Trophoblast cell (in vitro differentiated cells and primary cell): ENCODE measurements around the gene RPL13A.

Experiments used
- DNase-seq, 2 donors: peaks; one replicate each; pipeline ENCODE4 v3.0.0-alpha.2; 2016
- H2AFZ ChIP-seq: 2 replicates; pipeline ENCODE4 v1.6.1; 2013; ENCODE audit warnings: low read length, moderate library complexity, mild to moderate bottlenecking; ENCODE audit not compliant: insufficient read depth, poor library complexity
- H2AK5ac ChIP-seq: 2 replicates; pipeline ENCODE4 v1.6.1; 2013; ENCODE audit warnings: mild to moderate bottlenecking, low read length
- H2BK120ac ChIP-seq: 2 replicates; pipeline ENCODE4 v1.6.1; 2013; ENCODE audit warnings: low read length, mild to moderate bottlenecking, moderate library complexity; ENCODE audit not compliant: insufficient read depth, poor library complexity
- H2BK12ac ChIP-seq: 2 replicates; pipeline ENCODE4 v1.6.1; 2013; ENCODE audit warnings: mild to moderate bottlenecking, low read length, moderate library complexity
- H2BK5ac ChIP-seq: 2 replicates; pipeline ENCODE4 v1.6.1; 2013; ENCODE audit warnings: low read length, low read depth, moderate library complexity, mild to moderate bottlenecking; ENCODE audit not compliant: poor library complexity
- H3K14ac ChIP-seq: 2 replicates; pipeline ENCODE4 v1.6.1; 2013; ENCODE audit warnings: mild to moderate bottlenecking, low read length
- H3K18ac ChIP-seq: 2 replicates; pipeline ENCODE4 v1.6.1; 2013; ENCODE audit warnings: mild to moderate bottlenecking, low read length
- H3K23ac ChIP-seq: 2 replicates; pipeline ENCODE4 v1.6.1; 2013; ENCODE audit warnings: low read length
- H3K27ac ChIP-seq: 2 replicates; pipeline ENCODE4 v1.5.1; 2013; ENCODE audit warnings: low read depth, mild to moderate bottlenecking, inconsistent platforms, low read length, moderate library complexity
- H3K27me3 ChIP-seq: 2 replicates; pipeline ENCODE4 v1.6.1; 2013; ENCODE audit warnings: inconsistent platforms, mild to moderate bottlenecking, low read length, moderate library complexity; ENCODE audit not compliant: insufficient read depth
- H3K36me3 ChIP-seq, 2 experiments: 1 replicate in 1 of 2; 2 replicates in 1 of 2; pipeline ENCODE4 v1.6.1; 2013; ENCODE audit warnings: low read length in 2 of 2, mild to moderate bottlenecking in 2 of 2, moderate library complexity in 1 of 2; ENCODE audit not compliant: insufficient read depth in 2 of 2, control insufficient read depth in 1 of 2
- H3K4ac ChIP-seq: 2 replicates; pipeline ENCODE4 v1.6.1; 2013; ENCODE audit warnings: low read depth, mild to moderate bottlenecking, low read length, moderate library complexity
- H3K4me1 ChIP-seq, 2 experiments: 1 replicate in 1 of 2; 2 replicates in 1 of 2; pipeline ENCODE4 v1.6.1; 2013; ENCODE audit warnings: low read length in 2 of 2, mild to moderate bottlenecking in 2 of 2, moderate library complexity in 1 of 2; ENCODE audit not compliant: insufficient read depth in 2 of 2, control insufficient read depth in 1 of 2
- H3K4me2 ChIP-seq: 2 replicates; pipeline ENCODE4 v1.6.1; 2013; ENCODE audit warnings: inconsistent platforms, mild to moderate bottlenecking, low read length, moderate library complexity
- H3K4me3 ChIP-seq: 2 replicates; pipeline ENCODE4 v1.5.1; 2013; ENCODE audit warnings: mild to moderate bottlenecking, low read depth, low read length, inconsistent platforms
- H3K79me1 ChIP-seq: one replicate; pipeline ENCODE4 v1.6.1; 2013; ENCODE audit warnings: low read length
- H3K79me2 ChIP-seq: 2 replicates; pipeline ENCODE4 v1.6.1; 2013; ENCODE audit warnings: low read length, mild to moderate bottlenecking; ENCODE audit not compliant: control insufficient read depth, insufficient read depth, poor library complexity
- H3K9ac ChIP-seq: 2 replicates; pipeline ENCODE4 v1.6.1; 2013; ENCODE audit warnings: mild to moderate bottlenecking, low read length
- H3K9me3 ChIP-seq: 2 replicates; pipeline ENCODE4 v1.6.1; 2013; ENCODE audit warnings: low read depth, mild to moderate bottlenecking, control low read depth, inconsistent platforms, low read length; ENCODE audit not compliant: insufficient read depth
- H4K12ac ChIP-seq: 2 replicates; pipeline ENCODE4 v1.6.1; 2013; ENCODE audit warnings: low read depth, mild to moderate bottlenecking, low read length, moderate library complexity
- H4K8ac ChIP-seq: 2 replicates; pipeline ENCODE4 v1.6.1; 2013; ENCODE audit warnings: low read depth, mild to moderate bottlenecking, low read length, moderate library complexity
- H4K91ac ChIP-seq: one replicate; pipeline ENCODE4 v1.6.1; 2013; ENCODE audit warnings: low read depth, mild to moderate bottlenecking, low read length, moderate library complexity
- WGBS: extraction: QIAGEN DNeasy Blood & Tissue Kit; methylation state at CpG from one replicate; pipeline ENCODE4 v1.1.7; 2013; ENCODE audit warnings: missing lambda C conversion rate; ENCODE audit not compliant: insufficient read length, insufficient coverage; ENCODE audit errors: extremely low coverage; 5-methylcytosine and 5-hydroxymethylcytosine counted together

RPL13A gene

DNA sequence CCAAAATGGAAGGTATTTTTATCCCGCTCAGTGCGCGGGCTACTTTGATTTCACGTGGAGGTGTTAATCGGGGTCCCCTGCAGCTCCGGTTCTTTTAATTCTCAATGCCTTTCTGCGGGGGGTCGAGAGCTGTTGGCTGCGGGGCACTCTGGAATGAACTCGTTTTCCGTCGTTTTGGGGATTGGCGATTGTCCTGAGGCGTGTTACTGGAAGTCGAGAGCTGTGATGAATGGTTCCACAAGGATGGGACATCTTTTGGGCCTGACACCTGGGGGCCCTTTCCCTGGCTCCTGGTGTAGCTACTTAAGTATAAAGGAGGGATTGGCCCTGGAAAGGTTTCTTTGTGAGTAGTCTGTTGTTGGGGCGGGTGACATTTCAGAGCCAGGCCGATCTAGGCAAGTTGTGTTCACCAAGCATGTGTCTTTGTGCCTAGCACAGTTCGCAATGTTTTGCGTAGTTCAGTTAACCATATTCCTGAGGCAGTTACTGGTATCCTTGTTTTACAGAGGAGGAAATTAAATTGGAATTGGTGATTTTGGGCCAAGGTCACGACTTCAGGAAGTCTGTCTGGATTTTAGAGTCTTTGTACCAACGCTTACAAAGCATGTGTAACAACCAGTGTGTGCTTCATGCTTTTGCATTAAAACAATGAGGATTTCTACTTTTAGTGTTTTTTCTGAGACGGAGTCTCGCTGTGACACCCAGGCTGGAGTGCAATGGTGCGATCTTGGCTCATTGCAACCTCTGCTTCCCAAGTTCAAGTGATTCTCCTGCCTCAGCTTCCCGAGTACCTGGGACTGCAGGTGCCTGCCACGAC, 846 bp downstream of the RPL13A start:
- Histone ChIP-seq H3K79me1 (peaks cover 11% of the 10 kb centered on the region), H3K23ac (no peak overlapping the region), H3K4me3 (peak overlapping the region; percentile 91), H2AK5ac (peak overlapping the region; percentile 94), H3K79me2 (peaks cover 17% of the 10 kb centered on the region), H3K27ac (peak overlapping the region; percentile 64), H4K91ac (peak overlapping the region; percentile 77), H3K27me3 (no peaks in the 10 kb centered on the region), H3K4me1 (peaks cover 0 to 3% of the 10 kb centered on the region in 2 experiments), H3K36me3 (peaks cover 35 to 44% of the 10 kb centered on the region in 2 experiments), H2BK5ac (peak overlapping the region; percentile 86), H2AFZ (no peak overlapping the region), H2BK120ac (peak overlapping the region; percentile 86), H4K12ac (peak overlapping the region; percentile 75), H3K9me3 (peaks cover 4% of the 10 kb centered on the region), H3K4ac (peak overlapping the region; percentile 97), H3K9ac (peak overlapping the region; percentile 99), H3K18ac (peak overlapping the region; percentile 71), H3K4me2 (peak overlapping the region; percentile 82), H3K14ac (peak overlapping the region; percentile 94), H4K8ac (peak overlapping the region; percentile 70), H2BK12ac (no peak overlapping the region)
- no CpG with 5 or more reads among the region's 26 CpGs for WGBS
- peak in 1 of 2 donors; percentile 25 for DNase-seq

DNA sequence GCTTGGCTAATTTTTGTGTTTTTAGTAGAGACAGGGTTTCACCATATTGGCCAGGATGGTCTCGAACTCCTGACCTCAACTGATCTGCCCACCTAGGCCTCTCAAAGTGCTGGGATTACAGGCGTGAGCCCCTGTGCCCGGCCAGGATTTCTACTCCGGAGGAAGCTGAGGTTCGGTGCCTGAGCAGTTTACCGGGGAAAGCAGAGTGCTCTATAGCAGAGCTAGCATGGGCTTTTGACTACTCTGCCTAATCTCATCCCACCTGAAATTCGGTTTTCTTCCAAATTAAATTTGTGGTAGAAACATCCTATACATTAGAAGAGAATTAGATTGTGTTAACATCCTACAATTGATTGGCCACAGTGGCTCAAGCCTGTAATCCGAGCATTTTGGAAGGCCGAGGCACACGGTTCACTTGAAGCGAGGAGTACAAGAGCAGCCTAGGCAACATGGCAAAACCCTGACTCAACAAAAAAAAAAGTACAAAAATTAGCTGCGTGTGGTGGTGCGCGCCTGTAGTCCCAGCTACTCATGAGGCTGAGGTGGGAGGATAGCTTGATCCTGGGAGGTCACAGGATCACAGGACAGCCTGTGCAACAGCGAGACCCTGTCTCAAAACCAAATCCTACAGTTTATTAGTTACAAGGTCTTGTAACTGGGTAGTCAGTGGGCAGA, 1.6 kb downstream of the RPL13A start:
- Histone ChIP-seq H3K79me1 (peaks cover 11% of the 10 kb centered on the region), H2AFZ (no peak overlapping the region), H4K12ac (no peak overlapping the region), H3K14ac (no peak overlapping the region), H3K9ac (peak overlapping the region; percentile 85), H2BK12ac (no peak overlapping the region), H3K27me3 (no peaks in the 10 kb centered on the region), H3K18ac (no peak overlapping the region), H3K4me2 (peak overlapping the region; percentile 82), H2BK120ac (no peak overlapping the region), H4K91ac (no peak overlapping the region), H3K27ac (peak overlapping the region; percentile 2), H3K23ac (no peak overlapping the region), H3K4me1 (peaks cover 0 to 3% of the 10 kb centered on the region in 2 experiments), H3K4ac (peak overlapping the region; percentile 80), H2AK5ac (no peak overlapping the region), H3K4me3 (peak overlapping the region; percentile 91), H3K9me3 (peaks cover 4% of the 10 kb centered on the region), H3K79me2 (peaks cover 17% of the 10 kb centered on the region), H3K36me3 (peaks cover 35 to 44% of the 10 kb centered on the region in 2 experiments), H2BK5ac (no peak overlapping the region), H4K8ac (no peak overlapping the region)
- DNase-seq = no peak
- no CpG with 5 or more reads among the region's 15 CpGs for WGBS

DNA sequence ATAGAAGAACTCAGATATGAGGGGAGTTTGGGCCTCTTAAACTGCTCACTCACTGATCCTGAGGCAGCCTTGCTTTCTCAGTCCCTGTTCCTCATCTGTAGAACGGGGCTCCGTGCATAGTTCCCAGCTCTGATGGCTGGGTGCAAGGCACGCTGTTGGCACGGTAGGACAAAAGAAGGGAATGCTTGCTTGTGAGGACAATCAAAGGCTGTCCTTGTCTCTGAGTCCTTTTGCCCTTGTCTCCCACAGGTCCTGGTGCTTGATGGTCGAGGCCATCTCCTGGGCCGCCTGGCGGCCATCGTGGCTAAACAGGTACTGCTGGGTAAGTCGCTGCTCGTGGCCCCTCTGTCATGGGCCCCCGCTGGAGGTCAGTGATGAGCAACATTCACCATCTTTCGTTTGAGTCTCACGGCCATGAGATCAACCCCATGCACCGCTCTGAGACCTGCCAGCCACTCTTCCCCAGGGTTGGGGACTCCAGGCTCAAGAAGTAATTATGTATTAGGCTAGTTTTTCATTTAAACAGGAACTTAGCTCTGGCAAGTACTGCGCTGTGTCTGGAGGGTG, 2.3 kb downstream of the RPL13A start:
- peak overlapping the region; percentile 40 for H4K8ac ChIP-seq
- peaks cover 0 to 3% of the 10 kb centered on the region in 2 experiments for H3K4me1 ChIP-seq
- no peak overlapping the region for H2BK120ac ChIP-seq
- H2AK5ac ChIP-seq = no peak overlapping the region
- H3K79me2 ChIP-seq = peaks cover 17% of the 10 kb centered on the region
- peak overlapping the region; percentile 83 for H3K23ac ChIP-seq
- no peak overlapping the region for H3K18ac ChIP-seq
- H3K4me2 ChIP-seq = peak overlapping the region; percentile 82
- H4K12ac ChIP-seq = no peak overlapping the region
- H3K79me1 ChIP-seq = peaks cover 11% of the 10 kb centered on the region
- peak overlapping the region; percentile 9 for H3K4ac ChIP-seq
- H3K14ac ChIP-seq = no peak overlapping the region
- H3K27me3 ChIP-seq = no peaks in the 10 kb centered on the region
- H3K9me3 ChIP-seq = peaks cover 4% of the 10 kb centered on the region
- no peak overlapping the region for H2AFZ ChIP-seq
- WGBS = no CpG with 5 or more reads among the region's 15 CpGs
- peak overlapping the region; percentile 85 for H3K9ac ChIP-seq
- H3K36me3 ChIP-seq = peaks cover 35 to 44% of the 10 kb centered on the region in 2 experiments
- no peak overlapping the region for H3K4me3 ChIP-seq
- H4K91ac ChIP-seq = no peak overlapping the region
- no peak overlapping the region for H2BK5ac ChIP-seq
- peak in 1 of 2 donors; percentile 26 for DNase-seq
- no peak overlapping the region for H2BK12ac ChIP-seq
- H3K27ac ChIP-seq = peak overlapping the region; percentile 20

DNA sequence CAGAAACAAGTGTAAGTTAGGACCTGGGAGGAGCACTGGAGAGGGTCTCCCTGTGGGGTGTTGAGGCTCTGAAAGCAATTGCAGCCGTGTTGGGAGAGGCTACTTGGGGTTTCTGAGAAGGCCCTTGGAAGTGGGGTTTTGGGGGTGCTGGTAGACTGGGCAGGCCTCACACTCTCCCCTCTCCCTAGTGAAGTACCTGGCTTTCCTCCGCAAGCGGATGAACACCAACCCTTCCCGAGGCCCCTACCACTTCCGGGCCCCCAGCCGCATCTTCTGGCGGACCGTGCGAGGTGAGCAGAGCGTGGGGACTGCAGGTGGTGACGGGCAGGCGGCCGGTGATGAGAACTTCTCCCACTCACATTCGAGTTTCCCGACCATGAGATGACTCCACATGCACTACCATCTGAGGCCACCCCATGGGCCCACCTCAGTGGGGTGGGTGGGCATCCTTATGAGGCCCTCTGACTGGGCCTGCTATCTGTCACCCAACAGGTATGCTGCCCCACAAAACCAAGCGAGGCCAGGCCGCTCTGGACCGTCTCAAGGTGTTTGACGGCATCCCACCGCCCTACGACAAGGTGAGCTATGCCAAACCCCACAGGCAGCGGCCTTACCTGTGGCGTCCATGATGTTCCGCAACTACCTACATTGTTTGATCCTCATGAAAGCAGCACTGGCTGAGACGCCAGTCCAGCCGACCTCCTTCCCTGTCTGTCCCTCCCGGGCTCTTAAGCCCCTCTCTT, 3.0 kb downstream of the RPL13A start:
- H2BK12ac ChIP-seq = no peak overlapping the region
- H3K18ac ChIP-seq = peak overlapping the region; percentile 48
- H3K23ac ChIP-seq = no peak overlapping the region
- no peak for DNase-seq
- no peak overlapping the region for H2BK120ac ChIP-seq
- H2AFZ ChIP-seq = no peak overlapping the region
- H3K79me2 ChIP-seq = peaks cover 17% of the 10 kb centered on the region
- H3K4me2 ChIP-seq = peak overlapping the region; percentile 82
- H2BK5ac ChIP-seq = no peak overlapping the region
- H3K9ac ChIP-seq = peak overlapping the region; percentile 28
- peak overlapping the region; percentile 9 for H3K4ac ChIP-seq
- H4K12ac ChIP-seq = peak overlapping the region; percentile 35
- peaks cover 35 to 44% of the 10 kb centered on the region in 2 experiments for H3K36me3 ChIP-seq
- H3K4me1 ChIP-seq = peaks cover 0 to 3% of the 10 kb centered on the region in 2 experiments
- H3K27me3 ChIP-seq = no peaks in the 10 kb centered on the region
- peaks cover 4% of the 10 kb centered on the region for H3K9me3 ChIP-seq
- H3K79me1 ChIP-seq = peaks cover 11% of the 10 kb centered on the region
- no peak overlapping the region for H3K14ac ChIP-seq
- no CpG with 5 or more reads among the region's 27 CpGs for WGBS
- H2AK5ac ChIP-seq = no peak overlapping the region
- no peak overlapping the region for H3K27ac ChIP-seq
- H4K91ac ChIP-seq = no peak overlapping the region
- H3K4me3 ChIP-seq = no peak overlapping the region
- peak overlapping the region; percentile 40 for H4K8ac ChIP-seq
